Ovary (tissue), 3 donors: ENCODE results near the gene SH3RF3.

Source experiments
- CTCF ChIP-seq, 3 donors: fragments of 450-650 bp in 2 of 3; fragments of 200-600 bp in 1 of 3; IDR thresholded peaks; one replicate each; pipeline versions ENCODE4 v1.5.1 to v1.8.0; 2016 to 2022; ENCODE audit warnings: antibody characterized with exemption in 3 of 3, mild to moderate bottlenecking in 1 of 3
- EP300 ChIP-seq: sonication (generic); formaldehyde crosslinking; IDR thresholded peaks from one replicate; pipeline ENCODE4 v1.6.1; 2017; ENCODE audit warnings: antibody characterized with exemption
- POLR2A ChIP-seq: fragments of 450-650 bp; IDR thresholded peaks from one replicate; pipeline ENCODE4 v1.6.1; 2017; ENCODE audit warnings: antibody characterized with exemption, mild to moderate bottlenecking, moderate library complexity
- donor health status: DM: no; HTN: no; CAD: no.

DNA sequence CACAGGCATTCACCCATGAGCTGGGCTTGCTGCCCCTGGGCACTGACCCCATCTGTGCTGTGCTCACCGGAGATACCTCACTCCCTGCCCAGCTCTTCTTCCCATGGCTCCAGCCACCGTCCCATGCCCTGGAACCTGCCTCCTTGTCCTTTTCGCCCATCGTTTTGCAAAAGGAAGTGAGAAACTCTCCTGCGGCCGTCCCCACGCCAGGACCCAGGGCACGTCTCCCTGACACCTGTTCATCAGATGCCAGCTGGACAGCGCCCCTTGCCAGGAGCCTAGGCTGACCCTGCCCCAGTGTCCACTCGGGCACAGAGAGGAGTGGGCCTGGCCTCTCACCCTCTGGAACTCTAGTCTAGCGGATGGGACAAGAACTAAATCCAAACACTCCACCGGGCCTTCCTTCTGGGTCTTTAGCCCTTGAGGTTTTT lies 246.1 kb downstream of the SH3RF3 start:
- no peak for TF ChIP-seq CTCF (IDR thresholded peaks at IDR 0.05)
- no peak for TF ChIP-seq POLR2A
- TF ChIP-seq EP300: no peak
